ENCODE results near the gene SDK2. TPM values are rescaled to one million over a fixed set of nuclear protein-coding genes. Genes with fewer than 3 reads are reported as not detected.

Gene SDK2
- polyA plus RNA-seq, 1 donor = 44.0 TPM

- no peak for DNase-seq
Observed at GRCh38 chr17:73506470-73507435, 137.5 kb downstream of the SDK2 start.

GRCh38 chr17:73503560-73503959 lies 140.7 kb downstream of the SDK2 start:
- no peak for DNase-seq

- DNase-seq = no peak
Observed at GRCh38 chr17:73500414-73500999, 143.7 kb downstream of the SDK2 start.

GRCh38 chr17:73498886-73499554 lies 145.2 kb downstream of the SDK2 start:
- DNase-seq = no peak

- no peak for DNase-seq
Observed at GRCh38 chr17:73498176-73498575, 146.1 kb downstream of the SDK2 start.

GRCh38 chr17:73497721-73498120 lies 146.5 kb downstream of the SDK2 start:
- DNase-seq = no peak

GRCh38 chr17:73496232-73496631 lies 148.0 kb downstream of the SDK2 start:
- DNase-seq = no peak

GRCh38 chr17:73495641-73496040 lies 148.6 kb downstream of the SDK2 start:
- DNase-seq = no peak

- DNase-seq = no peak
Observed at GRCh38 chr17:73494950-73495349, 149.3 kb downstream of the SDK2 start.

GRCh38 chr17:73493956-73494926 lies 150.0 kb downstream of the SDK2 start:
- no peak for DNase-seq

GRCh38 chr17:73492821-73493814 lies 151.1 kb downstream of the SDK2 start:
- no peak for DNase-seq

GRCh38 chr17:73492125-73492820 lies 152.0 kb downstream of the SDK2 start:
- DNase-seq = no peak

- DNase-seq = no peak
Observed at GRCh38 chr17:73491648-73492047, 152.6 kb downstream of the SDK2 start.

GRCh38 chr17:73490851-73491250 lies 153.4 kb downstream of the SDK2 start:
- DNase-seq = no peak

- DNase-seq = no peak
Observed at GRCh38 chr17:73489991-73490390, 154.3 kb downstream of the SDK2 start.

- no peak for DNase-seq
Observed at GRCh38 chr17:73489333-73489732, 154.9 kb downstream of the SDK2 start.

GRCh38 chr17:73485130-73485529 lies 159.1 kb downstream of the SDK2 start:
- DNase-seq = no peak

GRCh38 chr17:73482894-73483293 lies 161.4 kb downstream of the SDK2 start:
- DNase-seq = no peak

- DNase-seq = no peak
Observed at GRCh38 chr17:73482251-73482716, 162.0 kb downstream of the SDK2 start.

GRCh38 chr17:73481676-73482075 lies 162.6 kb downstream of the SDK2 start:
- DNase-seq = no peak
